NOMO-1 (cell line): Measurements from ENCODE around the gene KRTAP5-6.
"Not testable (repeated sequence)": the region's sequence is repeated elsewhere in the genome, so short reads cannot be mapped to it uniquely, and the experiment has no call there.

Experiments used
- DNase-seq, 2 experiments: peaks; one replicate each; lab custom pipeline; 2025; ENCODE audit not compliant: unreplicated experiment in 2 of 2; lab: John Stamatoyannopoulos, UW

Gene KRTAP5-6

DNA sequence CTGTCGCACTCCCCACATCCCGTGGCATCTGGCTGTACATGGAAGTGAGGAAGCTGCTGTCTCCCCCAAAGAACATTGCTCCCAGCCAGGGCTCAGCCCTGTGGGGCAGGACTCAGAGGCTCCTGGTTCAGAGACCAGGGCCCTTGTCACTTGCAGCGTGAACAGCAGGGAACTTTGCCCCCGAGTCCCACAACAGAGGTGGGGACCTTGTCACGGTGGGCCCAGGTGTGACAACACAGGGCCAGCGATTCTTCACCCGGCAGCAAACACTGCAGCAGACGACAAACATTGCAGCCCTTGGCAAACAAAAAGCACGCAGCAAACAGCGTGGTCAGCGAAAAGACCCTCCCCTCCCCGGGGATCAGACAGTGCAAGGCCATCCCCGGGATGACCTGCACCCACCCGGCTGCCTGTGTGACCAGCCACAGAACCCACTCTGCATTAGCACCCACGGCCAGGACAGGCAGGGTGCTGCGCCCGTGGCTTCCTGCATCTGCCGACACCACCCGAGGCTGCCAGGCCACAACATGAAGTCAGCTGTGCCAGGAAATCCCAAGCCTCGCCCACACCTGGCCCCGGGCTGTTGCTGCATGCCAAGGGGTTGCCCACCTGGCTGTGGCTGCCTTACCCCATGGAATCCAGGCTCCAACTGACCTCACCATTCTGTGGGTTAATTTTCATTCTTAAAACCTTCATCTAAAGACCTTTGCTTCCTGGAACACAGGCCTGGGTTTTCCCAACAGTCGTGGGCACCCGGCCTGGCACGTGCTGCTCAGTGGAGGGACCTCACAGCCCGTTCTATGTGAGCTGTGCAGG is 35.3 kb upstream of the KRTAP5-6 start:
- not testable (repeated sequence) for DNase-seq

DNA sequence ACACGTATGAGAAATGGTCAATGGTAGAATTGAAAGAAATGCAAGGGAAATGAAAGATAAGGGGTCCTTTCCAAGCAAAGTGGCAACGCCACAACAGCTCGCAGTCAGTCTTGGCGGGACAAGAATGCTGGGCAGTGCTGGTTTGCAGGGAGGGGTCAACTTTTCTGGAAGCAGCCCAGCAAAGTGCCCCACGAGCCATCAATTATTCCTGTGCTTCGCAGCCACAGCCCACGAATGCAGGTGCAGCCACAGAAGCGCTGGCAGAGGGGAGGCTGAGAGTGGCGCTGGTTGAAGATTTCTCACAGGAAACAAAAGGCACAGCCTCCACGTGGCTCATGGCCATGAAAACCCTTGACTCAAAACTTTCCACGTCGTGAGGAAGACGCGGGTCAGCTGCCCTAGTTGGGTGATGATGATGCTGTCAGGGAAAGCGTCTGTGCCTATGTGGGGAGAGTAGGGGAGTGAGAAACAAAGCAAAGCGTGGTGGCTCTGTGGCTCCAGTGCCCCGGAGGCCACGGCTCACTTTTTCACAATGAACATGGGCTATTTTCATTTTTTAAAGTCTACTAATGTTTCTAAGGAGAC is 34.2 kb upstream of the KRTAP5-6 start:
- not testable (repeated sequence) for DNase-seq

DNA sequence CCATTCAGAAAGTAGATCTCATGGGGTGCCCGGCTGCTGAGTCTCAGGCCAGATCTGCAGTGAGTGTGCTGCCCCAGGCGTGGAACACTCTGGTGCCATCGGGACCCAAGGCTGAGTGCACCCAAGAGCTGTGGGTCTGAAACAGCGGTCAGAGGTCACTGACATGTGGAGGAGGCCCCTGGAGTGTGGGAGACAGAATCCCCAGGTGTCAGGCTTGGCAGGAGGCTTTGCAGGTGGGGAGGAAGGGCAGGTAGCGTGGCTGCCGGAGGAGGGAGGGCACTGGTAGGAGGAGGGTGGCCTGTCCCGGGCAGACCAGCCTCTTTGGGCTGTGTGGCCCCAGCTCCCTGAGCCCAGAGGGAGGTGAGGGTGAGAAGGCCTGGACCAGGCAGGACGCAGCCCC is 31.7 kb upstream of the KRTAP5-6 start:
- DNase-seq, result no peak

DNA sequence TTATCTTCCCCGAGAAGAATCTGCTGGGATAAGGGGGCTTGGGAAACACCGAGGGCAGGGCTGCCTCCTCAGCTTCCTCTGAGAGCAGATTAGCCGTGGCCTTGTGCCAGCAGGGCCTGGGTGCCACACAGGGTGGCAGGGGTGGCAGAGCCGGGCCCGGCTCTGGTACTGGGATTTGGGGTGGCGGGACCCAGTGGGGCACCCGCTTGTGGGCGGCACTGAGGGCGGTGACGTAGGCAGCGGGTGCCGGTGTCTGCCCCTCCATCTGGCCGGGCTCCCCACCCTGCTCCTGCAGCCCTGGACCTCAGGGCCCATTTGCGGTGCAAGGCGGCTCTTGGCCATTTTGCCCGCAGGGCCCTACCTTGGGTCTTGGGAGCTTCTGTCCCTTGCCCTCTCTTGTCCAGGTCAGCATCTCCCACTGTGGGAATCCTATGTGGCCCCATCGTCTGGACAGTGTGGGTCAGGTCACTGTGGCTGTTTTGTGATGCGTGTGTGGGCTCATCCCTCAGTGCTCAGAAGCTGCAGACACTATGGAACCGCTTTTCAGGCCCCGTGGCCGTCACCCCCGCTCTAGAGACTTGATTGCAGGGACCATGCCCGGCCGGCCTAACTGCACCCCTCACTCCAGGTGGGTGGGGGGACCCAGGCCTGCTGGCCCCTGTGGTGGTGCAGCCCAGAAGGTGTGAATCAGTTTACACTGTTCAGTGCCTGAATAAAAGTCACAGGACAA is 29.7 kb upstream of the KRTAP5-6 start:
- DNase-seq, result no peak

DNA sequence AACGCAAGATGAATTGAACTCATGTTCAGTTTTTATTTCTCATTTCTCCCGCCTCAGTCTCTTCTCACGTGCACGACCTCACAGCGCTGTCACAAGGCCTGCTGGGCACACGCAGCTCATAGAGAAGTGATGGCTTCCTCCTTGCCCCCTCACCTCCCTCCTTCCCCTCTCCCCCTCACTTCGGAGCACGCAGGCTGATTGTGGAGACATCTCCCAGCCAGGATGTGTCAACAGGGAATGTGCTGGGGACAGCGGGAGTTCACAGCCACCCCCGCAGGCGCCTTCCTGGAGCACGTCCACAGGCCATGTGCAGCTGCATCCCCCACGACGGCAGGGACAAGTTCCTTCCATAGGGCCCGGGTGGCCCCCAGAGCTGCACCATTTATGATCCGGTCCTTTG is 29.1 kb upstream of the KRTAP5-6 start:
- DNase-seq, result no peak

DNA sequence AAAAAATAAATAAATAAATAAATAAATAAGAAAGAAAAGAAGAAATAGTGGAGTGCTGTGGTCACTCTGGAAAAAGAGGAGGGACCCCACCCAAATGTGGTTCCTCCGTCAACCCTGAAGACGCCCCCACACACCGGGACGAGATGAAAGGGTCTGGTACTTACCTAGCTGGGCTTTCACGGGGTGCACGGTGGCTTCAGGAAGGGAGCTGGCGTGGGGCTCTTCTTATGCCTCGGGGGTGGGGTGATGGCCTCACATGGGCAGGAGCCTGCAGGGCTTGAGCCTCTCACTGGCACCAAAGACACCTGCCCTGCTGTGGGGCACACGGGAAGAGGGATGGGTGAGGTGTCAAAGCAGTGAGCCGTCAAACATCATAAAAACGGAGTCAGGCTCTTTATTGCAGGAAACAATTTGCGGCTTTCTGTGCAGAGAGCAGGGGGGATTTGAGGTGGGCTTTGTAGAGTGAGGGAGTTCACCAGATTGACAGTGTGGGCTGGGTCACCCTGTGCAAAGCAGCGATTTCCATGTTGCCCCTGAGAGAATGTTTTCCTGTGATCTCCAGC is 28.0 kb upstream of the KRTAP5-6 start:
- no peak for DNase-seq

DNA sequence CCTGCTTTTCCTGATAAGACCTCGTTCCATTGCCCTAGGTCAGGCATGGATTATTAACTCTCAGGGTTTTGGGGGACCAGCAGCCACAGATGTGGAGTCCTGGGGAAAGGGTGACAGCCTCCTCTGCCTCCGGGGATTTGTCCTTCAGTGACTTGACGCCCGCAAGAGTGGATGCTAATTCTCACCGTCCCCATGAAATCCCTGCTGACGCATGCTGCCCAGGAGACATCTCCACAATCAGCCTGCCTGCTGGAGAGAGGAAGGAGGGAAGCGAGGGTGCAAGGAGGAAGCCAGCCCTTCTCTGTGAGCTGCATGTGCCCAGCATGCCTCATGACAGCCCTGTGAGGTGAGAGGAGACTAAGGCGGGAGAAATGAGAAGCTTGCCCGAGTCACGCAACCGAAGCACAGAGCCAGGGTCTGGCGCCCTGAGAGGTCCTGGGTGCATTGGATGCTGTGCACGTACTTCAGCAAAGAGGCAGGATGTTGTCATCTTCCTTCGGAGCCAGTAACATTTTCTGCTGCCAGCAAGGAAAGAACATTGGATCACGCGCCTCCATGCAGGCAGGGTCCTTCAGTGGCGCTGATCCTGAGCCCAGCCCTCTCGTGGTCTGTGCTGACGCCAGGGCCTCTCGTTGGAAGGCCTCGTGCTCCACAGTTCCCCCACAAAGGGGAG is 27.3 kb upstream of the KRTAP5-6 start:
- DNase-seq, result no peak

DNA sequence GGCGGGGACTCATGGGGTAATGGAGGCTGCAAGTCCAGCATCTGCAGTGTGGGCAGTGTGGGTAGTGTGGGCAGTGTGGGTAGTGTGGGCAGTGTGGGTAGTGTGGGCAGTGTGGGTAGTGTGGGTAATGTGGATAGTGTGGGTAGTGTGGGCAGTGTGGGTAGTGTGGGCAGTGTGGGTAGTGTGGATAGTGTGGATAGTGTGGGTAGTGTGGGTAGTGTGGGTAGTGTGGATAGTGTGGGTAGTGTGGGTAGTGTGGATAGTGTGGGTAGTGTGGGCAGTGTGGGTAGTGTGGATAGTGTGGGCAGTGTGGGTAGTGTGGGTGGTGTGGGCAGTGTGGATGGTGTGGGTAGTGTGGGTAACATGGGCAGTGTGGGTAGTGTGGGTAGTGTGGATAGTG is 26.5 kb upstream of the KRTAP5-6 start:
- DNase-seq, result not testable (repeated sequence)

DNA sequence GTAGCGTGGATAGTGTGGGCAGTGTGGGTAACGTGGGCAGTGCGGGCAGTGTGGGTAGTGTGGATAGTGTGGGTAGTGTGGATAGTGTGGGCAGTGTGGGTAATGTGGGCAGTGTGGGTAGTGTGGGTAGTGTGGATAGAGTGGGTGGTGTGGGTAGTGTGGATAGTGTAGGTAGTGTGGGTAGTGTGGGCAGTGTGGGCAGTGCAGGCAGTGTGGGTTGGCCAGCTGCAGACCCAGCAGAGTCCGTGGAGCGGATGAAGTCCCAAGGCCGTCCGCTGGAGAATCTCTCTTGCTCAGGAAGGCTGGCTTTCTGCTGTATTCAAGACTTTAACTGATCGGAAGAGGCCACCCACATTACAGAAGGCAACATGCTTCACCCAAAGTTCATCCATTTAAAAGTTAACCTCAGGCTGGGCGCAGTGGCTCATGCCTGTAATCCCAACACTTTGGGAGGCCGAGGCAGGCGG is 26.1 kb upstream of the KRTAP5-6 start:
- no peak for DNase-seq

DNA sequence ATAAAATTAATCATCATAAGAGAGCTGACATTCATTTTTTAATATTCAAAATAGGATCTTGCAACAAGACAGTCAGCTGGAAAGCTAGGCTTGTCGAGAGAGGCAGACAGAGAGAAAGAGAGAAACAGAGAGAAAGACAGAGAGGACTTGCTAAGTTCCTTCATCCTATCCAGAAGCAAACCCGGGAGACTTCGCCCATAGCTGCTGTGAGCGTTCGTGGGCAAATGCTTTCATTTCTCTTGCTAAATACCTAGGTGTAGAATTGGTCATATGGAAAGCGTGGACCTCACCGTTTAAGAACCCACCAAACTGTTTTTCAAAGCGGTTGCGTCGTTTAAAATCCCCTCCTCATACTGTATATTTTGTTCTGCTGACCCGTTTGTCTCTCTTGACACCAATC is 25.3 kb upstream of the KRTAP5-6 start:
- DNase-seq, result no peak

DNA sequence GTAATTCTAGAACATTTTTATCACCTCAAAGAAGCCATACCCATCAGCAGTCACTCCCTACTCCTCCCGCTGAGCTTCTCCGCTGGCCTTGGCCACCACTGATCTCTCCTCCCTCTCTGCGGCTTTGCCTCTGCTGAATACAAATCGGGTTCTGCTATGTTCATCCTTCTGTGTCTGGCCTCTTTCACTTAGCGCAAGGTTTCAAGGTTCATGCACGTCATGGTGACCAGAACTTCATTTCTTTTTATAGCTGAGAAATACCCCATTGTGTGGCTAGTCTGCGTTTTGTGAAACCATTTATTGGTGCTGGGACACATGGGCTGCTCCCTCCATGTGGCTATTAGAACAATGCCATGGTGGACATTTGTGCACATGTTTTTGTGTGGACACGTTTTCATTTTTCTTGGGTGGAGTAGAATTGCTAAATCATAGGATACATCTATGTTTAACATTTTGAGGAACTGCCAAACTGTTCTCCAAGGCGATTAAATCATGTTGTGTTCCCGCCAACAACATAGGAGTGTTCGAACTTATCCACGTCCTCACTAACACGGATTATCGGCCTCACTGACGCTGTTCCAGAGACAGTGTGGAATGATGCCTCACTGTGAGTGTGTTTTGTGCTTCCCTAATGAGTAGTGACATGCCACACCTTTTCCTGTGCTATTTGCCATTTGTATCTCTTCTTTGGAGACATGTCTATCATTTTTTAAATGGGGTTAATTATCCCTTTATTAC is 24.2 kb upstream of the KRTAP5-6 start:
- DNase-seq, result no peak

DNA sequence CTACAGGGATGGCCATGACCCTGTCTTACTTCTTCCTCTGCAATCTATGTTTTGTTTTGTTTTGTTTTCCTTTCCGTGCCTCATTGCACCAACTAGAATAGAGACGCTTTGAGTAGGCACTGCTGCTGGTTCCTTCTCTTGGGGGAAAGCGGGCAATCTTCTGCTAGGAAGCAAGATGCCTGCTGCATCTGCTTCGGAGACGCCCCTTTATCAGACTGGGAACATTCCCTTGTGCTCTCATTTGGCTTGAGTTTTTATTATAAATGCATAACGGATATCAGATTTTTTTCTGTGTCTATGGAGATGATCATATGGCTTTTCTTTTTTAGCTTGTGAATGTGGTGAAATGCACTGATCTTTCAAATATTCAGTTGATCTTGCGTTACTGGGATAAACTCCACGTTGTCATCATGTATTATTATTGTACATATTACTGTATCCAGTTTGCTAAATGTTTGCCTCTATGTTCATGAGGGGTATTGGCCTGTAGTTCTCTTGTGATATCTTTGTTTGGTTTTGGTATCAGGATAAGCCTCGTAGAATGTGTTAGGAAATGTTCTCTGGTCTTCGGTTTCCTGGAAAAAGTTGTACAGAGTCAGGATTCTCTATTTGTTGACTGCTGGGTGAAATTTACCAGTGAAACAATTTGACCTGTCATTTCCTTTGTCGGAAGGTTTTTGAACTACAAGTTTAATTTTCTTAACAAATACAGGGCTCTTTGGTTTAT is 23.4 kb upstream of the KRTAP5-6 start:
- DNase-seq, result no peak

DNA sequence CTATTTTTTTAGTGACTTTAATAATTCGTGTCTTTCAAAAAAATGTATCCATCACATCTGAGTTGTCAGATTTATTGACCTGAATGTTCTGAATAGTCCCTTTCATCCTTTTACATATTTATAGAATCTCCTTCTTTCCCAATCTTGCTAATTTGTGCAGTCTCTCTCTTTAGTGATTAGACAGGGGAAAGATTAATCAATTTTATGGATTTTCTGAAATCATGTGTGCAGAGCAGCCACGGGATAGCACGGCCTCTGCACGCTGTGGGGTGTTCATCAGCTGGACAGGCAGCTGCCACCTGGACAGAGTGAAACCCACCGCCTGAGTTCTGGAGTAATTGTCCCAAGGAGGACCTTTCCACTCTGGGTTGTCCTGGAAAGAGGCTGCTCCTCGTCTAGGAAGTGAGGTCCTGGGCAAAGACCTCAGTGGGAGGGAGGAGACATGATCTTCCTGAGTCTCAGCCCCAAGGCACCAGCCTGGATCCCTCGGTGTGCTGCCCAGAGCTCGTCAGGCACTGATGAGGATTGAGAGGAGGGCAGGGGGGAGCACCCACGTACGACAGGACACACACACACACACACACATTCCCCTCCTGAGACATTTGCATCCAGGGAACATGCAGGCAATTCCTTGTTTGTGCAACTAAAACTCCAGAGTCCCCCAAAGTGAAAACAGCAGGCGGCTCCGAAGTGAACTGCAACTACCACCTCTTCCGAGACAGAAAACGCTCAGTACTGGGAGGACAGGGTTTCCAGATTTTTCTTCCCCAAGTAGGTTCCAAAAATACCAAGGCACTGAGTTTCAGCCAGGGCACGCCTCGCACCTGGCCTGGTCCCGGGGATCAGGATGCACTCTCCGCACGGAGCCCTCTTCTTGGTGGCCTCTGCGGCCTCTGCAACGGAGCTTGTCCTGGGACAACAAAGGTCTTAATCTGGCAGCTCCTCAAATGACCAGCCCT is 22.5 kb upstream of the KRTAP5-6 start:
- no peak for DNase-seq

DNA sequence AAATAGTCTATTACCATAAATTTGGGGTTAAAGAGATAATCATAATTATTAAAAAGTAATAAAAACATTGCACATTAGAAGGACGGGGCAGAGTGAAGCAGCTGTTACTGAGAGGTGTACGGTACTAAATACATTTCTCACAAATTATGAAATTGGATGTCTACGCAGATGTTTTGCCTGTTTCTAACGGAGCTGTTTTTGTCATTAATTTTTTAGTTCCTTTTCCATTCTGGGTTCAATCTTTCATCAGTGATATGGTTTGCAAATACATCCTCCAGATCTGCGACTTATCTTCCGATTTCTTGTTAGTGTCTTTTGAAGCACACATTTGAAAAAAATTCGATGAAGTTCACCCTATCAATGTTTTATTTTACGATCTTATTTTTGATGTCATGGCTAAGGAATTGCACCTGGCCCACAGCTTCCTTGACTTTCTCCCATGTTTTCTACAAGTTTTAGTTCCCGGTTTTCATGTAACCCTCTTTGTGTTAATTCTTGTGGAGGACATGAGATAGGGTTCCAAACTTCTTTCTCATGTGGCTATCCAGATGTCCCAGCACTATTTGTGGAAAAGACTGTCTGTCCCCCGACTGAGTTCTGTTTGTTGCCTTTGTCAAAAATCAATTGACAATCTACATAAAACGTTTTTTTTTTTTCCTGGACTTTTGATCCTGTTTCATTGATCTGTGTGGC is 21.3 kb upstream of the KRTAP5-6 start:
- DNase-seq, result no peak

DNA sequence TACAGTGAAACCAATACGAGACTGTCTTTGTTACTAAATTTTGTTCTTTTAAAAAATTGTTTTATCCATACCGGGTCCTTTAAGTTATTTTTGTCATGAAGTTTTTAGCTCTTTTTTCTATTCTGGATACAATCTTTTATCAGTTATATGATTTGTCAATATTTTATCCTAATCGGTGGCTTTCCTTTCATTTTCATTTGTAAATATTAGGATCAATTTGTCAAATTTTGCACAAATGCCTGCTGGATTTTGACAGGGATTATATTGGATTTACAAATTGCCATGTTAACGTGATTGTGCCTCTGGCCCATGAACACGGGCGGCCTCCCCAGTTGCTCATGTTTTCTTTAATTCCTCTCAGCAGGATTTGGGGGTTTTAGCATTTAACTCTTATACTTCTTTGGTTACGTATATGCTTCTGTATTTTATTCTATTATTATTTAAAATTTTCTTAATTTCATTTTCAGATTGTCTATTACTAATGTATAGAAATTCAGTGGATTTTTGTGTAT is 20.7 kb upstream of the KRTAP5-6 start:
- DNase-seq, result no peak

DNA sequence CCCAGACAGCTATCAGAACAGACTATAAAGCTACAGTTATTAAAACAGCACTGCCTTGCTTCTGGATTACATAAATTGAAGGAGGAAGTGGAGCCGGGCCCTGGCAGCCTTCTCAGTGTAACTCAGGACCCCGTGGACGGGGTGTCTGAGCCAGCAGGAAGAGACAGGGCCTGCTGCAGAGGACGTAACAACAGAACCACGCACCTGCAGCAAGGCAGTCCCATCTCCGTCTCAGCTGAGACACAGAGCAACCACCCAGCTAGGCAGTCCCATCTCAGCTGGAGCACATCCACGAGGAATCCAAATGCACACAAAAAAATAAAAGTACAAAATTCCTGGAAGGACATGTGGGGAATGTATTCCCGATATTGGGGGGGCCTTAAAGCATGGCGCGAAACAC is 17.1 kb upstream of the KRTAP5-6 start:
- DNase-seq, result no peak

DNA sequence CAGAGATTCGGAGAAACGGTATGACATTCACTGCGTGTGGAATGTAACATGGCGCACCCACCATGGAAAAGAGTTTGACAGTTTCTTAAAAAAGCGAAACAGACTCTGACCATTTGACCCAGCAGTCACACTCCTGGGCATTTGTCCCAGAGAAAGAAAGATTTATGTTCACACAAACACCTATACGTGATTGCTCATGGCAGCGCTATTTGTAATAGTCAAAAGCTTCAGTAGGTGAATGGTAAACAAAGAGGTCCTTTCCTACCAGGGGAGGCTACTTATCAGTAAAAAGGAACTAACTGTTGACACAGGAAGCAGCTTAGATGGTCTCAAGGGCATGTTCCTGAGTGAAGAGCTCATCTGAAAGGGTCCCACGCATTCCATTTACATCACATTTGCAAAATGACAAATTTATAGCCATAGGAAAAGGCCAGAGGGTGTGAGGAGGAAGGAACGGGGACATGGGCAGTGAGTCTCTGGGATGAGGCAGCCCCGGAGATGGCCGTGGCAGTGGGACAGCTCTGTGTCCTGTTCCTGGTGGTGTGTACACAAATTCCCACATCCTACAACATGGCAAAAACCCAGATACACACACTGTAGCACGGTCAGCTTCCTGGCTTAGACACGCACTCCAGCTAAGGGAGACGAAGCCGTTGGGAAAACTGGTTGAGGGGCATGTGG is 14.6 kb upstream of the KRTAP5-6 start:
- no peak for DNase-seq
